GM19023 (cell line): ENCODE measurements around the gene MARCKS.
A peak's percentile ranks its signal among the peaks of the same experiment; 100 is the strongest.

Experiments used
- ATAC-seq: cut with Tn5 transposase; IDR thresholded peaks from one replicate; pipeline ENCODE4 v1.9.1; 2021; ENCODE audit warnings: mild to moderate bottlenecking, moderate library complexity; ENCODE audit not compliant: unreplicated experiment

Gene MARCKS

DNA sequence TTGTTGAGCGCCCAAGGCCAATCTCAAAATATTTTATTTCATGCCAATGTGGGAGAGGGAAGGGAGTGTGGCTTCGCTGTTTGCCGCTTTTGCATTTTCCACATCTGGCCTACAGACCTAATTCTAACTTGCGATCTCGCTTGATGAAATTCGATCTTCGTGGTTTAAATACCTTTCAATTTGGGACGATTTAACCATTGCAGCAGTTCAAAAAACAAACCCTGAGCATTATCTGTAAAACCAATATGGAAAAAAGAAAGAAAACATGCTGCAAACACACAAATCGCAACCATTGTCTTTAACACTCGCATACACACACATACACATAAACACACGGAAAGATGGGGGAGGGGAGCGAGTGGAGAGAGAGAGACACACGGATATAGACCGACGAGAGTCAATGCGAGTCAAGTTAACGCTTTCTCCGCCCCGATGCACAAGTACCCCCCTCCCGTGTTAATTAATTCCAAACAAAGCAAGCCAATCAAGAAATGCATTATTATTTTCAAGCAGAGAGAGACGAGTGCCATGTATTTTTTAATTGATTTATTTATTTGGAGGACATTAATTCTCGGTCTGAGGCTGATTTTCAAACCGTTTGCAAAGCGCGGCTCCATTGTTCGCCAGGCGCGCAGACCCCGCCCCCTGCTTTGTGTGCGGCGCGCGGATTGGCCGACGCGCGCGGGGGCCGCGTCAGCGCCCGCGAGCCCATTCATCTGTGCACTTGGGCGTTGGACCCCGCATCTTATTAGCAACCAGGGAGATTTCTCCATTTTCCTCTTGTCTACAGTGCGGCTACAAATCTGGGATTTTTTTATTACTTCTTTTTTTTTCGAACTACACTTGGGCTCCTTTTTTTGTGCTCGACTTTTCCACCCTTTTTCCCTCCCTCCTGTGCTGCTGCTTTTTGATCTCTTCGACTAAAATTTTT, at the start of gene MARCKS:
TSS of gene MARCKS (plus strand) at position 721 of the 931 bp plus-strand sequence. CDS start 401 bp downstream, outside the sequence.
- ATAC-seq: peak; percentile 34

GRCh38 chr6:113809826-113810225, 47.3 kb upstream of the MARCKS start:
- peak; percentile 56 for ATAC-seq

- ATAC-seq: no peak
Observed at GRCh38 chr6:113813142-113813541, 44.0 kb upstream of the MARCKS start.

GRCh38 chr6:113818578-113818977, 38.6 kb upstream of the MARCKS start:
- no peak for ATAC-seq

- no peak for ATAC-seq
Observed at GRCh38 chr6:113819169-113819830, 37.8 kb upstream of the MARCKS start.

DNA sequence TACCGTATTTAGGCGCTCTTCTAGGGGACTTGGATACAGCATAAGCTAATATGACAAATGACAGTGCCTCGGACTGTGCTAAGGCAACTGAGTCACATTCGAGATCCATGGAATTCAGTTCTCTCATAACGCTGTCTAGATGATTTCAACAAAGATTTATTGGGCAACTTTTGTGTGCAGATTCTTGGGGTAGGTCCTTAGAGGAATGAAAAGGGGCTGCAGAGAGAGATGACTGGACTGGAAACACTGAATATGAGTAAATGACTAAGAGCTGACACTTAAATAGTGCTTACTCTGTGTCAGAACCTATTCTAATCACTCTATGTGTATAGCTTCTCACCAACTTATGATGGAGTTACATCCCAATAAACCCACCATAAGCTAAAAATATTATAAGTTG, 36.4 kb upstream of the MARCKS start:
- ATAC-seq: no peak

GRCh38 chr6:113821445-113821844, 35.7 kb upstream of the MARCKS start:
- no peak for ATAC-seq

DNA sequence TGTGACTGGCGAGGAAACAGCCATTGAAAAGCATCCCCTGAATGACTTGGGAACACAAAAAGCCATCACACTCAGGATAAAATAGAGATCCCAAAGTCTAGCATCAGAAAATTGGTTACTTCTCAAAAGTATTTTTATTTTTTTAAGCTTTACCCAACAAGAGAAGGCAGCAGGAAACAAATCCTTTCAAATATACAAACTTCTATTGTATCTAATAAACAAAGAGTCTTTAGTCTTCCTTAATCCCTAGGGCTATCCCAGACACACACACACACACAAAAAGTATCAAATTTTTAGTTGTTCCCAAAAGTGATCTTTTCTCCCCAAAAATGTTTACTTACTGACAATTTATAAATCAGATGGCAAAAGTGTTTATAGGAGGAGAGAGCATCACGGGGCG, 33.2 kb upstream of the MARCKS start:
- ATAC-seq: no peak

DNA sequence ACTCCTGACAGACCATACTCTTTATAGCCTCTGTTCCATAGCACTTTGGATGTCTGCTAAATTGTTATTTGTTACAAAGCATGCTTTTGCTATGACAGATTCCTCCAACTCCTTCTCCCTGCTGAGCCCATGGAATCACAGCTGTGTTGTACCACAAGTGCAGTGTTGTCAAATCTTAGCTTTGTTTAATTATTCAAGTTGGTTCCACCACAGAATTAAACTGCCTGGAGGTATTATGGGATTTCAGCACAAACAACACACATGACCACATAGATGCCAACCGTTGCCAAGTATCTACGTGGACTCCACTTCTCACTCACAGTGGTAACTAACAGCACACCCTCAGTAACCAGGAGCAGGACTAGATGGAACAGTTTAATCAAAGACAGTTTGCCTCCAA, 32.7 kb upstream of the MARCKS start:
- no peak for ATAC-seq

DNA sequence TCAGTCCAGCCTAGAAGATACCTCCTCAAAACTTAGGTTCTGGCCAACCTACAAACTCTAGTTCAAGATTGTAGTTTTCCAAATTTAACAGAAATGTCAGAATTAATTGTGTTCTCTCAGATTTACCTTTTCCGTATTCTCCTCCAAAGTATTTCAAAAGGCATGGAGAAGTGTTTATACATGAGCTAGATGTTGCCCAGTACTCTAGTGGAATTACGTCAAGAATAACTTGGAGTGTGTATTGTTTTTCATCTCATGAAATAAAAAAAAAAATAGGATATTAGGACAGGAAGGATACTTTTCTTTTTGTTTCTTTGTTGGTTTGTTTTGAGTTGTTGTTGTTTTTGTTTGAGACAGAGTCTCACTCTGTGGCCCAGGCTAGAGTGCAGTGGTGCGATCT, 32.3 kb upstream of the MARCKS start:
- no peak for ATAC-seq

DNA sequence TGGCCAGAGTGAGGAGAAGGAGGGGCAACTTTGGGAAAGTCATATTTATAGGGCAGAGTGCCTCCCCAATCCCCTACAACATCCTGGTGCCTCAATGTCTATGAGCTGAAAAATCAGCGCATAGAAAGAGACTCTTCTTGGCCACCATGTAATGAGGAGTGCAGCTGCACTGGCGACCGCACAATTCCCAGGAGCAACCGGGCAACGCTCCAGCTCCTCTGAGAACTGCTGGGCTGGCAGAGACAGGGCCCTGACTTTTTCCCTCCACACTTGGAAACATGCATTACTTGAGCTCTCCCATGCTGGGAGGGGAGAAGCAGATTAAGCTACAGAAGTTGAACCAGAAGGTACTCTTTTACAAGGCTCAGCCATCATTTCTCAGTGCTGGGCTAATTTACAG, 31.4 kb upstream of the MARCKS start:
- no peak for ATAC-seq

DNA sequence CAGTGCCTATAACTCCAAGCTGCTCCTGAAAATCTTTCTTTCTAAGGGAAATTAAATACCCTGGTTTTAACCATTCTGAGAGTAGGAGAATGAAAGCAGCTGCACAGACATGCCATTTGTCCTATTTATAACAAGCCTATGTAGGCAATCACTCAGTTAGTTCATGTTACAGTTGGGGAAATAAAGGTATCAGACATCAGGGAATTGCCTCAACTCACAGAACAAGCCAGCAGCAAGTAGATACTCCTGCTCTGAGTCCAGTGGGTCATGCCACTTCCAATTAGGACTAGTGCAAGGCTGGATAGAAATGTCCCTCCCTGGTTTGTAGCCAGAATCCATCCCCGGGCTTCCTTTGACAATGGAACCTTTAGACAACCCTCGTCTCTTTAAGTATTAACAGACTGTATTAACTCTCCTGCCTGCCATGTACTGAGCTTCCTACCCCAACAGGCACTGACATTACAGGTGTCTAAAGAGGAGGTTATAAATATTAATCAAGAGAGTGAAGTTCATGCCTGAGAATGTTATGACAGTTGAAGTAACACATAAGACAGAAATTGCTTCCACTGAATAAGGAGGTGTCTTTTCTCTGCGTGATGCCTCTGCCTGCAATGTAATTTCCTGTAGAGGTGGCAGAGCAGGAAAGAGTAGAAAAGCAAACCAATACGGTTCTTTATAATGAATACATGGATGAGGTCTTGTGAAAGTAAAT, 28.0 kb upstream of the MARCKS start:
- no peak for ATAC-seq

DNA sequence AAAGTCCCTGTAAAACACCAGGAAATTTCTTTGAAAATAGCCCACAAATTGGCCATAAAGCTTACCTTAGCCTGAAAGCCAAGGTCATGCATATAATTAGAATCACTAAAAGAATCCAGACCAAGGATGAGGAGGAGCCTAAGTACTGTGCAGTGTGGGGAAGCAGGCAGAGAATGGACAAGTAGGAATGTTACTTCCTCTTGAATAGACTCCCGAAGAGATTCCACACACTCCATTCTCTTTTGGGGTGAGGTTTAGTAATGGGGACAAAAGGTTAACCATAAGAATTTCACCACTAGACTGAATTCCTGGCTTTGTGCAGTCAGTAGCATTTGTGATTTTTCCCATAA, 27.5 kb upstream of the MARCKS start:
- no peak for ATAC-seq

DNA sequence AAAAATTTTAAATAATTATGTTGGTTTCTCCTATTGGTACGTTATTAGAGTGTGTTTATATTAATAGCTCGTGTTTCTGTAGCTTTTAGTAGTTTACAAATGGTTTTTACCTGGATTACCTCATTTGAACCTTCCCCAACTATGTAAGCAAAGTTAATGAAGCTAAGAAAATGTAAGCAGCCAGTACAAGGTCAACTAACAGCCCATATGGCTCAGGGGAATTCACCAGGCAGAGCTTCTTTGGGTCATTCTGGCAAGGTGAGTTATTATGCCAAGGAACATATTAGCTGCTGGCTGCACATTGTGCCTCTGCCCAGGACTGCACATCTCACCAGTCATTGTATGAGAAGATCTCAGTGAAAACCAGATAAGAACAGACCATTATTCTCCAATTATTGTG, 27.0 kb upstream of the MARCKS start:
- no peak for ATAC-seq

- no peak for ATAC-seq
Observed at GRCh38 chr6:113833537-113833936, 23.6 kb upstream of the MARCKS start.

DNA sequence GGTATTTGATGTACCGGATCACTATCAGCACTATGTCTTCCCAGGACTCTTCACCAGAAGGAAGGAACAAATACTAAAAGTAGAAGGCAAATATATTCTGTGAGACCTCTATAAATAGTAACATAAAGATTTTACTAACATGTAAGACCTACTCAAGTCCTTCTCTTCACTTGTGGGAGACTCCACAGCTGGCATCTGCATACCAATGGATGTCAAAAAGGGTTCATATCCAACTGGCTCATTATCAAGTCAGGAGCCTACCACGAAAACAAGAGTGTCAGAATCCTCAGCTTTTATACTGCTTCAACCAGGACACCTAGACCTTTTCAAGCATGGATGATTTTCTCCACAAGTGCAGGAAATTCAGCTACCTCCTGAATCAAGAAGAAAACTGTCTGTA, 20.0 kb upstream of the MARCKS start:
- ATAC-seq: no peak

DNA sequence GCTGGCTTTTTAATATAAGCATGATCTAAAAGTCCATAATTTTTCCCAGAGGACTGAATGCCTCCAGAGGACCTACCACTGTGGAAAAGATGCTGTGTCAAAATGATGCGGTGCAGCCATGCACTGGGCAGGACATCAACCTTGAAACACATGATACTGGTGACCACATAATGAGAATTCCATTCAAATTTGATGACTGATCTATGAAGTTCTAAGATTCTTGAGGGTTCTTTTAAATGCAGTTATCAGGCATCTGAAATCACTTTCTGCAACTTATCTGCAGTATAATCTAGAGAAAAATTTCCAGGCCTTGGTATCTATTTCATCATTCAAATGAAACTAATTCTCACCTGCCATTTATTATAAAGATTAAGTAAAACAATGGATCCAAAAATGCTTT, 15.0 kb upstream of the MARCKS start:
- no peak for ATAC-seq

- ATAC-seq: no peak
Observed at GRCh38 chr6:113843500-113844073, 13.6 kb upstream of the MARCKS start.

DNA sequence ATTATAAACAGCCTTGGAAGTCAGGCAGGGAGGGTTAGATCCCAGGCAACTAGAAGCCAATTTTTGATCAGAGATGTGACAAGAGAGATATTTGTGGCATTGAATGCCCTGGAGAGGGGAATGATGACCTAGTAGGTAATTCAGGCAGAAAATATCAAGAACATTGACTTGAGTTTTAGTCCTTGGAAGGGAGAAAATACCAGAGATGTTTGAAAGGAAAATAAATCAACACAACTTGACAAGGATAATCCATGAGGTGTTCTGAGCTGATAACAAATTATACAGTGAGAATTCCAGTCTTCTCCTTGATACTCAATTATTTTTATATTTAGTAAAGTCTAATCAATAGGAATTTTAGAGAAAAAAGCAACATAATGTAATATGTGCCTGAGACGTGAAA, 10.6 kb upstream of the MARCKS start:
- no peak for ATAC-seq

- ATAC-seq: no peak
Observed at GRCh38 chr6:113847447-113847846, 9.7 kb upstream of the MARCKS start.

GRCh38 chr6:113848280-113848679, 8.9 kb upstream of the MARCKS start:
- no peak for ATAC-seq
